HepG2 (cell line): Measurements from ENCODE around the gene TEX22. TPM values are rescaled to one million over a fixed set of nuclear protein-coding genes. Genes with fewer than 3 reads are reported as not detected.

Source experiments
- FOSL1 ChIP-seq: sonication (generic); formaldehyde crosslinking; IDR thresholded peaks from 2 replicates; pipeline ENCODE4 v1.9.0; 2021; ENCODE audit warnings: missing genetic modification reagents, borderline replicate concordance
- MAFG ChIP-seq: sonication (generic); formaldehyde crosslinking; IDR thresholded peaks from 2 replicates; pipeline ENCODE4 v1.5.1; 2020; ENCODE audit warnings: mild to moderate bottlenecking, missing genetic modification reagents
- MEIS1 ChIP-seq: sonication (generic); formaldehyde crosslinking; IDR thresholded peaks from 2 replicates; pipeline ENCODE4 v1.9.0; 2021; ENCODE audit warnings: mild to moderate bottlenecking, missing genetic modification reagents, moderate library complexity, borderline replicate concordance
- PHF5A ChIP-seq: IDR thresholded peaks from one replicate; pipeline ENCODE4 v1.6.1; 2018; ENCODE audit warnings: low read depth, missing genetic modification reagents; ENCODE audit not compliant: unreplicated experiment
- PRDM10 ChIP-seq: sonication (generic); formaldehyde crosslinking; IDR thresholded peaks from 2 replicates; pipeline ENCODE4 v1.4.0; 2020; ENCODE audit warnings: low read depth, missing genetic modification reagents
- ZFX ChIP-seq: sonication (generic); formaldehyde crosslinking; IDR thresholded peaks from 2 replicates; pipeline ENCODE4 v1.4.0; 2020; ENCODE audit warnings: mild to moderate bottlenecking, low read depth, missing genetic modification reagents, moderate library complexity
- ZKSCAN8 ChIP-seq: IDR thresholded peaks from 2 replicates; pipeline ENCODE4 v1.6.1; 2016; ENCODE audit warnings: borderline replicate concordance, missing genetic modification reagents, missing compliant biosample characterization
- ZNF10 ChIP-seq: sonication (generic); formaldehyde crosslinking; IDR thresholded peaks from 2 replicates; pipeline ENCODE4 v1.4.0; 2020; ENCODE audit warnings: mild to moderate bottlenecking, low read depth, missing genetic modification reagents, borderline replicate concordance
- ZNF557 ChIP-seq: sonication (generic); formaldehyde crosslinking; IDR thresholded peaks from 2 replicates; pipeline ENCODE4 v1.4.0; 2020; ENCODE audit warnings: missing genetic modification reagents
- ZNF597 ChIP-seq: sonication (generic); formaldehyde crosslinking; IDR thresholded peaks from 2 replicates; pipeline ENCODE4 v1.5.0; 2020; ENCODE audit warnings: missing genetic modification reagents
- ZNF615 ChIP-seq: sonication (generic); formaldehyde crosslinking; IDR thresholded peaks from 2 replicates; pipeline ENCODE4 v1.5.0; 2020; ENCODE audit warnings: mild to moderate bottlenecking, missing genetic modification reagents, borderline replicate concordance
- ZNF773 ChIP-seq: sonication (generic); formaldehyde crosslinking; IDR thresholded peaks from 2 replicates; pipeline ENCODE4 v1.4.0; 2020; ENCODE audit warnings: missing genetic modification reagents, borderline replicate concordance
- polyA plus RNA-seq, 8 experiments: library from polyadenylated mRNA; depleted of rRNA in 3 of 8; stranded (reverse) in 7 of 8; unstranded in 1 of 8; fragments of >200 nt; fragmentation: Illumina TruSeq in 4 of 8; extraction: Trizol in 4 of 8; gene quantifications; 2 replicates each; pipeline versions ENCODE4 v1.2.1 to v1.2.3, GENCODE V29; 2011 to 2016; ENCODE audit warnings: low read depth in 4 of 8, missing spikeins in 1 of 8, mixed read lengths in 1 of 8; ENCODE audit not compliant: insufficient read depth in 1 of 8
- total RNA-seq, 5 experiments: library from RNA; depleted of rRNA; stranded (reverse); fragments of >200 nt; fragmentation: Illumina TruSeq; extraction: Trizol; gene quantifications; 2 replicates each; pipeline ENCODE4 v1.2.3, GENCODE V29; 2016; ENCODE audit warnings: low read depth in 1 of 5
- TF ChIP-seq, protein P1 (sequence below): IDR thresholded peaks from 2 replicates; pipeline ENCODE4 v1.6.1; 2016; ENCODE audit warnings: mild to moderate bottlenecking
- TF ChIP-seq, protein P2 (sequence below): sonication (generic); formaldehyde crosslinking; IDR thresholded peaks from 2 replicates; pipeline ENCODE4 v1.4.0; 2020; ENCODE audit warnings: missing genetic modification reagents, borderline replicate concordance
- TF ChIP-seq, protein P3 (sequence below): sonication (generic); formaldehyde crosslinking; conservative IDR thresholded peaks from 2 replicates; pipeline ENCODE4 v1.5.0; 2020; ENCODE audit warnings: missing genetic modification reagents

Gene TEX22
- total and polyA plus RNA-seq, 2 of the 13 experiments (the other 11 are each of a cell fraction or from before 2014, with no cell fraction given) = 0.07 to 0.27 TPM

DNA sequence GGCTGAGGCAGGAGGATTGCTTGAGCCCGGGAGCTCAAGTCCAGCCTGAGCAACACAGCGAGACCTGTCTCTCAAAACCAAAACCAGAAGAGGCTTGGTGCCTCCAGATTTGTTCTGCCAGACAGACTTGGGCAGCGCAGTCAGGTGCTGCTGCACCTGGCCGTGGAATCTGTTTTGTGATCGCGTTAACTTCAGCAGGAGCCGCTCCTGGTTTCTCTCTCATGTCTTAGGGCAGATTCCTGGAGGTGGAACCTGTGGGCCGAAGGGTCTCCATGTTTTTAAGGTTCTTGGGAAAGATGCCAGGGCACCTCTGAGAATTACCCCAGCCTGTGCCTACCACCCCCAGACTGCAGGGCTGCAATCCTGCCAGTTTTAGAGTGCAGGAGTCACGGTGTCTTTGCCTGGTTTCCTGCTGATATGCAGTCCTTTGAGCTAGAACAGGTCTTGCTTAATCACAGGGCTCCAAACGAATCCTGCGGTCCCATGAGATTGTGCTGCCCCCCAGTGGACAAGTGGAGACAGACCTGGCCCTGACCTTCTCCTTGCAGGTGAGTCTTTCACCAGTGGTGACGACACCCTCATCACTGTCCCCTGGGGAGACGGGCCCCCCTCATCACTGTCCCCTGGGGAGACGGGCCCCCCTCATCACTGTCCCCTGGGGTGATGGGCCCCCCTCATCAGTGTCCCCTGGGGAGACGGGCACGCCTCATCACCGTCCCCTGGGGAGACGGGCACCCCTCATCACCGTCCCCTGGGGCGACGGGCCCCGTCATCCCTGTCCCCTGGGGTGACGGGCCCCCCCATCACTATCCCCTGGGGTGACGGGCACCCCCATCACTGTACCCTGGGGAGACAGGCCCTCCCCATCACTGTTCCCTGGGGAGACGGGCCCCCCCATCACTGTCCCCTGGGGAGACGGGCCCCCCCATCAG is 46.2 kb upstream of the TEX22 start (continued):
- TF ChIP-seq, protein P1, sequence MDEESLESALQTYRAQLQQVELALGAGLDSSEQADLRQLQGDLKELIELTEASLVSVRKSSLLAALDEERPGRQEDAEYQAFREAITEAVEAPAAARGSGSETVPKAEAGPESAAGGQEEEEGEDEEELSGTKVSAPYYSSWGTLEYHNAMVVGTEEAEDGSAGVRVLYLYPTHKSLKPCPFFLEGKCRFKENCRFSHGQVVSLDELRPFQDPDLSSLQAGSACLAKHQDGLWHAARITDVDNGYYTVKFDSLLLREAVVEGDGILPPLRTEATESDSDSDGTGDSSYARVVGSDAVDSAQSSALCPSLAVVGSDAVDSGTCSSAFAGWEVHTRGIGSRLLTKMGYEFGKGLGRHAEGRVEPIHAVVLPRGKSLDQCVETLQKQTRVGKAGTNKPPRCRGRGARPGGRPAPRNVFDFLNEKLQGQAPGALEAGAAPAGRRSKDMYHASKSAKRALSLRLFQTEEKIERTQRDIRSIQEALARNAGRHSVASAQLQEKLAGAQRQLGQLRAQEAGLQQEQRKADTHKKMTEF (CRISPR knock-in tag) = no peak
- TF ChIP-seq ZNF557 (CRISPR knock-in tag) (no peak), ZNF10 (no peak), MEIS1 (0 out of 2 replicates have a peak, but pooled peaks have one; percentile 30), ZNF597 (no peak), ZKSCAN8 (CRISPR knock-in tag) (no peak), ZNF615 (CRISPR knock-in tag) (no peak), PHF5A (no peak), ZFX (CRISPR knock-in tag) (peak; percentile 43; the same call in 1 of the 2 replicates), PRDM10 (no peak), MAFG (no peak), ZNF773 (CRISPR knock-in tag) (no peak), FOSL1 (no peak)
- TF ChIP-seq, protein P2, sequence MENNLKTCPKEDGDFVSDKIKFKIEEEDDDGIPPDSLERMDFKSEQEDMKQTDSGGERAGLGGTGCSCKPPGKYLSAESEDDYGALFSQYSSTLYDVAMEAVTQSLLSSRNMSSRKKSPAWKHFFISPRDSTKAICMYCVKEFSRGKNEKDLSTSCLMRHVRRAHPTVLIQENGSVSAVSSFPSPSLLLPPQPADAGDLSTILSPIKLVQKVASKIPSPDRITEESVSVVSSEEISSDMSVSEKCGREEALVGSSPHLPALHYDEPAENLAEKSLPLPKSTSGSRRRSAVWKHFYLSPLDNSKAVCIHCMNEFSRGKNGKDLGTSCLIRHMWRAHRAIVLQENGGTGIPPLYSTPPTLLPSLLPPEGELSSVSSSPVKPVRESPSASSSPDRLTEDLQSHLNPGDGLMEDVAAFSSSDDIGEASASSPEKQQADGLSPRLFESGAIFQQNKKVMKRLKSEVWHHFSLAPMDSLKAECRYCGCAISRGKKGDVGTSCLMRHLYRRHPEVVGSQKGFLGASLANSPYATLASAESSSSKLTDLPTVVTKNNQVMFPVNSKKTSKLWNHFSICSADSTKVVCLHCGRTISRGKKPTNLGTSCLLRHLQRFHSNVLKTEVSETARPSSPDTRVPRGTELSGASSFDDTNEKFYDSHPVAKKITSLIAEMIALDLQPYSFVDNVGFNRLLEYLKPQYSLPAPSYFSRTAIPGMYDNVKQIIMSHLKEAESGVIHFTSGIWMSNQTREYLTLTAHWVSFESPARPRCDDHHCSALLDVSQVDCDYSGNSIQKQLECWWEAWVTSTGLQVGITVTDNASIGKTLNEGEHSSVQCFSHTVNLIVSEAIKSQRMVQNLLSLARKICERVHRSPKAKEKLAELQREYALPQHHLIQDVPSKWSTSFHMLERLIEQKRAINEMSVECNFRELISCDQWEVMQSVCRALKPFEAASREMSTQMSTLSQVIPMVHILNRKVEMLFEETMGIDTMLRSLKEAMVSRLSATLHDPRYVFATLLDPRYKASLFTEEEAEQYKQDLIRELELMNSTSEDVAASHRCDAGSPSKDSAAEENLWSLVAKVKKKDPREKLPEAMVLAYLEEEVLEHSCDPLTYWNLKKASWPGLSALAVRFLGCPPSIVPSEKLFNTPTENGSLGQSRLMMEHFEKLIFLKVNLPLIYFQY = no peak
- TF ChIP-seq, protein P3, sequence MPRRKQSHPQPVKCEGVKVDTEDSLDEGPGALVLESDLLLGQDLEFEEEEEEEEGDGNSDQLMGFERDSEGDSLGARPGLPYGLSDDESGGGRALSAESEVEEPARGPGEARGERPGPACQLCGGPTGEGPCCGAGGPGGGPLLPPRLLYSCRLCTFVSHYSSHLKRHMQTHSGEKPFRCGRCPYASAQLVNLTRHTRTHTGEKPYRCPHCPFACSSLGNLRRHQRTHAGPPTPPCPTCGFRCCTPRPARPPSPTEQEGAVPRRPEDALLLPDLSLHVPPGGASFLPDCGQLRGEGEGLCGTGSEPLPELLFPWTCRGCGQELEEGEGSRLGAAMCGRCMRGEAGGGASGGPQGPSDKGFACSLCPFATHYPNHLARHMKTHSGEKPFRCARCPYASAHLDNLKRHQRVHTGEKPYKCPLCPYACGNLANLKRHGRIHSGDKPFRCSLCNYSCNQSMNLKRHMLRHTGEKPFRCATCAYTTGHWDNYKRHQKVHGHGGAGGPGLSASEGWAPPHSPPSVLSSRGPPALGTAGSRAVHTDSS (CRISPR knock-in tag) = no peak
